SK-N-SH treated with all-trans-retinoic acid at 6 μM for 48 hours (cell line): ENCODE data around the gene OR5D18.

Experiments used
- ATAC-seq: fragments of 200-7000 bp; cut with Tn5 transposase; 3 replicates; pipeline ENCODE4 v1.9.1; 2020; ENCODE audit warnings: mild to moderate bottlenecking, moderate library complexity
- ARNTL ChIP-seq: fragments of 450-650 bp; formaldehyde crosslinking; IDR thresholded peaks from 2 replicates; pipeline ENCODE4 v1.5.0; 2020; ENCODE audit warnings: low read depth, mild to moderate bottlenecking, moderate library complexity, borderline replicate concordance
- BACH2 ChIP-seq: fragments of 250-450 bp; sonication (Bioruptor Pico); IDR thresholded peaks from 2 replicates; pipeline ENCODE4 v1.9.0; 2021; ENCODE audit warnings: mild to moderate bottlenecking, borderline replicate concordance
- GLIS3 ChIP-seq: fragments of 250-450 bp; sonication (Bioruptor Pico); IDR thresholded peaks from 2 replicates; pipeline ENCODE4 v1.5.0; 2020; ENCODE audit warnings: mild to moderate bottlenecking, moderate library complexity
- ISL1 ChIP-seq: fragments of 250-450 bp; sonication (Bioruptor Pico); IDR thresholded peaks from 2 replicates; pipeline ENCODE4 v2.1.2; 2022; ENCODE audit warnings: mild to moderate bottlenecking, moderate library complexity
- OSR1 ChIP-seq: fragments of 250-450 bp; sonication (Bioruptor Pico); IDR thresholded peaks from 2 replicates; pipeline ENCODE4 v1.8.0; 2022; ENCODE audit warnings: moderate library complexity, mild to moderate bottlenecking, inconsistent platforms
- PPARA ChIP-seq: fragments of 250-450 bp; sonication (Bioruptor Pico); IDR thresholded peaks from 2 replicates; pipeline ENCODE4 v1.5.0; 2020; ENCODE audit warnings: mild to moderate bottlenecking, borderline replicate concordance
- RARB ChIP-seq: fragments of 250-450 bp; sonication (Bioruptor Pico); IDR thresholded peaks from 2 replicates; pipeline ENCODE4 v1.8.0; 2021; ENCODE audit warnings: mild to moderate bottlenecking, moderate library complexity
- SNAI2 ChIP-seq: fragments of 250-450 bp; sonication (Bioruptor Pico); IDR thresholded peaks from 2 replicates; pipeline ENCODE4 v1.5.0; 2020; ENCODE audit warnings: mild to moderate bottlenecking, moderate library complexity
- TCF4 ChIP-seq: fragments of 250-450 bp; sonication (Bioruptor Pico); IDR thresholded peaks from 2 replicates; pipeline ENCODE4 v1.8.0; 2021; ENCODE audit warnings: mild to moderate bottlenecking, moderate library complexity, borderline replicate concordance
- ZFP3 ChIP-seq: fragments of 250-450 bp; sonication (Bioruptor Pico); IDR thresholded peaks from 2 replicates; pipeline ENCODE4 v1.5.0; 2020; ENCODE audit warnings: mild to moderate bottlenecking, moderate library complexity
- ZFP30 ChIP-seq: fragments of 450-650 bp; formaldehyde crosslinking; IDR thresholded peaks from 2 replicates; pipeline ENCODE4 v1.5.0; 2022; ENCODE audit warnings: mild to moderate bottlenecking, moderate library complexity
- ZNF70 ChIP-seq: fragments of 450-650 bp; formaldehyde crosslinking; IDR thresholded peaks from 2 replicates; pipeline ENCODE4 v1.5.0; 2020; ENCODE audit warnings: mild to moderate bottlenecking, moderate library complexity
- ZNF8 ChIP-seq: fragments of 450-650 bp; formaldehyde crosslinking; IDR thresholded peaks from 2 replicates; pipeline ENCODE4 v1.5.0; 2020; ENCODE audit warnings: mild to moderate bottlenecking, moderate library complexity
- TF ChIP-seq, protein P1 (sequence below): fragments of 250-450 bp; sonication (Bioruptor Pico); IDR thresholded peaks from 2 replicates; pipeline ENCODE4 v1.5.1; 2021; ENCODE audit warnings: mild to moderate bottlenecking, moderate library complexity
- TF ChIP-seq, protein P2 (sequence below): fragments of 250-450 bp; sonication (Bioruptor Pico); IDR thresholded peaks from 2 replicates; pipeline ENCODE4 v1.8.0; 2021; ENCODE audit warnings: low read depth, mild to moderate bottlenecking, moderate library complexity, borderline replicate concordance
- TF ChIP-seq, protein P3 (sequence below): fragments of 250-450 bp; sonication (Bioruptor Pico); IDR thresholded peaks from 2 replicates; pipeline ENCODE4 v1.5.1; 2020; ENCODE audit warnings: low read depth, mild to moderate bottlenecking, moderate library complexity
- TF ChIP-seq, protein P4 (sequence below): fragments of 250-450 bp; sonication (Bioruptor Pico); IDR thresholded peaks from 2 replicates; pipeline ENCODE4 v1.8.0; 2020; ENCODE audit warnings: mild to moderate bottlenecking, moderate library complexity, borderline replicate concordance
- TF ChIP-seq, protein P5 (sequence below): fragments of 250-450 bp; sonication (Bioruptor Pico); IDR thresholded peaks from 2 replicates; pipeline ENCODE4 v1.5.0; 2020; ENCODE audit warnings: mild to moderate bottlenecking, moderate library complexity

The OR5D18 gene

DNA sequence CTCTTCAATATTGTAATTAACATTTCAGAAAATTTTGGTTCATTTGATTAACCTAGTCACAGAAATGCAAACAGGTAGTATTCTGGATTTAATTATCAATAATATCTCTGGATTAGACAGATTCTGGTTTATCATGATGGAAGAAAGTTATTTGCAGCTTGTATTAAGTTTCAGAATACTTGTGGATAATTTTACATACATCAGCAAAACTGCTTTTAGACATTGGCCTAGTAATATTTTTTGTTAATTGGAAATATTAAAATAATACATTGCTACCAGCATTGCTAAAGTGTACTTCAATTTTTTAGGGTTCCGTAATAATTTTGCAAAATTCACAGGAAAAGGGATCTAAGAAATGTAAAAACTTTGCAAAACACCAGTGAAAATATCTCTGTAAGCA lies 27.8 kb upstream of the OR5D18 start (continued):
- TF ChIP-seq, protein P1, sequence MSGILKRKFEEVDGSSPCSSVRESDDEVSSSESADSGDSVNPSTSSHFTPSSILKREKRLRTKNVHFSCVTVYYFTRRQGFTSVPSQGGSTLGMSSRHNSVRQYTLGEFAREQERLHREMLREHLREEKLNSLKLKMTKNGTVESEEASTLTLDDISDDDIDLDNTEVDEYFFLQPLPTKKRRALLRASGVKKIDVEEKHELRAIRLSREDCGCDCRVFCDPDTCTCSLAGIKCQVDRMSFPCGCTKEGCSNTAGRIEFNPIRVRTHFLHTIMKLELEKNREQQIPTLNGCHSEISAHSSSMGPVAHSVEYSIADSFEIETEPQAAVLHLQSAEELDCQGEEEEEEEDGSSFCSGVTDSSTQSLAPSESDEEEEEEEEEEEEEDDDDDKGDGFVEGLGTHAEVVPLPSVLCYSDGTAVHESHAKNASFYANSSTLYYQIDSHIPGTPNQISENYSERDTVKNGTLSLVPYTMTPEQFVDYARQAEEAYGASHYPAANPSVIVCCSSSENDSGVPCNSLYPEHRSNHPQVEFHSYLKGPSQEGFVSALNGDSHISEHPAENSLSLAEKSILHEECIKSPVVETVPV (CRISPR knock-in tag), result no peak

DNA sequence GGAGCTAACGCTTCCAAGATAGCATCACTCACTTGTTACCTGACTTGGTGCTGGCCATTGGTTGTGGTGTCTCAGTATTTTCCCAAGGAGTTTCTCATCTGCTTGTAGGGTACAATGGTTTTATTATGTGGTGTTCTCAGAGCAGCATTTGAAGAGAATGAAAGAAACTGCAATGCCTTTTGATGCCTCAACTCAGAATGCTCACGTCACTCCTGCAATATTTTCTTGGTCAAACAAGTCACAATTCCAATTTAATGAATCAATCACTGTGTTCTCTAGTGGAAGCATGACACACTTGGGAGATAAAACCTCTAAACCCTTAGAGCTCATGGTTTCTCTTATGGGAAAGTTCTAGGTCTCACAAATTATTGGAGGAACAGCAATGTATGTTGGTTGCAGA lies 26.1 kb upstream of the OR5D18 start:
- TF ChIP-seq RARB (no peak), GLIS3 (CRISPR knock-in tag) (no peak), ZFP30 (CRISPR knock-in tag) (no peak), ARNTL (CRISPR knock-in tag) (no peak)
- TF ChIP-seq, protein P2, sequence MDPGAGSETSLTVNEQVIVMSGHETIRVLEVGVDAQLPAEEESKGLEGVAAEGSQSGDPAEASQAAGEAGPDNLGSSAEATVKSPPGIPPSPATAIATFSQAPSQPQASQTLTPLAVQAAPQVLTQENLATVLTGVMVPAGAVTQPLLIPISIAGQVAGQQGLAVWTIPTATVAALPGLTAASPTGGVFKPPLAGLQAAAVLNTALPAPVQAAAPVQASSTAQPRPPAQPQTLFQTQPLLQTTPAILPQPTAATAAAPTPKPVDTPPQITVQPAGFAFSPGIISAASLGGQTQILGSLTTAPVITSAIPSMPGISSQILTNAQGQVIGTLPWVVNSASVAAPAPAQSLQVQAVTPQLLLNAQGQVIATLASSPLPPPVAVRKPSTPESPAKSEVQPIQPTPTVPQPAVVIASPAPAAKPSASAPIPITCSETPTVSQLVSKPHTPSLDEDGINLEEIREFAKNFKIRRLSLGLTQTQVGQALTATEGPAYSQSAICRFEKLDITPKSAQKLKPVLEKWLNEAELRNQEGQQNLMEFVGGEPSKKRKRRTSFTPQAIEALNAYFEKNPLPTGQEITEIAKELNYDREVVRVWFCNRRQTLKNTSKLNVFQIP, result no peak
- TF ChIP-seq, protein P1 (CRISPR knock-in tag), result no peak

DNA sequence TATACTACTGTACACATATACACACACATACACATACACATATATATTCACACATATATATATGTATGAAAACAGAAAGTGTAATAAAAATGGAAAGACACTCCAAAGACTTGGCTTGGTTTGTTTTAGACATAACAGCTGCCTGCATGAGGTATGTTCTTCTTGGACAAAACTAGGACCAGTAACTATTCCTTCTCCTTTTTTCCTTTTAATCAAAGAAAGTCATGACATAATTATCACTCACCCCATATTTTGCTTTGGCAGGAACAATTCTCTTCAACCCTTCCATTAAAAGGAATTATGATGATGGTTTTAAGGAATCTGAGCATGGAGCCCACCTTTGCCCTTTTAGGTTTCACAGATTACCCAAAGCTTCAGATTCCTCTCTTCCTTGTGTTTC lies 24.2 kb upstream of the OR5D18 start, which contains the start of gene OR5D14:
TSS of gene OR5D14 (plus strand) at position 301 of the 400 bp plus-strand sequence. CDS start at position 301, 0 bp downstream.
- TF ChIP-seq, protein P1 (CRISPR knock-in tag), result no peak
- TF ChIP-seq, protein P3, sequence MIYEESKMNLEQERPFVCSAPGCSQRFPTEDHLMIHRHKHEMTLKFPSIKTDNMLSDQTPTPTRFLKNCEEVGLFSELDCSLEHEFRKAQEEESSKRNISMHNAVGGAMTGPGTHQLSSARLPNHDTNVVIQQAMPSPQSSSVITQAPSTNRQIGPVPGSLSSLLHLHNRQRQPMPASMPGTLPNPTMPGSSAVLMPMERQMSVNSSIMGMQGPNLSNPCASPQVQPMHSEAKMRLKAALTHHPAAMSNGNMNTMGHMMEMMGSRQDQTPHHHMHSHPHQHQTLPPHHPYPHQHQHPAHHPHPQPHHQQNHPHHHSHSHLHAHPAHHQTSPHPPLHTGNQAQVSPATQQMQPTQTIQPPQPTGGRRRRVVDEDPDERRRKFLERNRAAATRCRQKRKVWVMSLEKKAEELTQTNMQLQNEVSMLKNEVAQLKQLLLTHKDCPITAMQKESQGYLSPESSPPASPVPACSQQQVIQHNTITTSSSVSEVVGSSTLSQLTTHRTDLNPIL (CRISPR knock-in tag), result no peak
- TF ChIP-seq, protein P4, sequence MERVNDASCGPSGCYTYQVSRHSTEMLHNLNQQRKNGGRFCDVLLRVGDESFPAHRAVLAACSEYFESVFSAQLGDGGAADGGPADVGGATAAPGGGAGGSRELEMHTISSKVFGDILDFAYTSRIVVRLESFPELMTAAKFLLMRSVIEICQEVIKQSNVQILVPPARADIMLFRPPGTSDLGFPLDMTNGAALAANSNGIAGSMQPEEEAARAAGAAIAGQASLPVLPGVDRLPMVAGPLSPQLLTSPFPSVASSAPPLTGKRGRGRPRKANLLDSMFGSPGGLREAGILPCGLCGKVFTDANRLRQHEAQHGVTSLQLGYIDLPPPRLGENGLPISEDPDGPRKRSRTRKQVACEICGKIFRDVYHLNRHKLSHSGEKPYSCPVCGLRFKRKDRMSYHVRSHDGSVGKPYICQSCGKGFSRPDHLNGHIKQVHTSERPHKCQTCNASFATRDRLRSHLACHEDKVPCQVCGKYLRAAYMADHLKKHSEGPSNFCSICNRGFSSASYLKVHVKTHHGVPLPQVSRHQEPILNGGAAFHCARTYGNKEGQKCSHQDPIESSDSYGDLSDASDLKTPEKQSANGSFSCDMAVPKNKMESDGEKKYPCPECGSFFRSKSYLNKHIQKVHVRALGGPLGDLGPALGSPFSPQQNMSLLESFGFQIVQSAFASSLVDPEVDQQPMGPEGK, result no peak
- TF ChIP-seq TCF4 (no peak), ZNF8 (CRISPR knock-in tag) (no peak), RARB (no peak), ZNF70 (CRISPR knock-in tag) (no peak), ZFP3 (CRISPR knock-in tag) (no peak), ISL1 (CRISPR knock-in tag) (no peak), BACH2 (CRISPR knock-in tag) (no peak), SNAI2 (CRISPR knock-in tag) (no peak)
- ATAC-seq, result no peak

More for the DNA sequence above, 26.1 kb upstream of the OR5D18 start:
- no peak for ATAC-seq

DNA sequence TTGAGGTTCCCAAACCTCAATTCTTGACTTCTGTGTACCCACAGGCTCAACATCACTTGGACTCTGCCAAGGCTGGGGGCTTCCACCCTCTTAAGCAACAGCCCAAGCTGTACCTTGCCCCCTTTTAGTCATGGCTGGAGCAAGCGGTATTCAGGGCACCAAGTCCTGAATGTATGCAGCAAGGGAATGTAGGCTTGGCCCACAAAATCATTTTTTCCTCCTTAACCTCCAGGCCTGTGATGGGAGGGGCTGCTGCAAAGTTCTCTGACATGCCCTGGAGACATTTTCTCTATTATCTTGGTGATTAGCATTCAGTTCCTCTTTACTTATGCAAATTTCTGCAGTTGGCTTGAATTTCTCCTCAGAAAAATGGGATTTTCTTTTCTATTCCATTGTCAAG lies 13.2 kb upstream of the OR5D18 start:
- no peak for ATAC-seq
- TF ChIP-seq ARNTL (CRISPR knock-in tag) (no peak), OSR1 (CRISPR knock-in tag) (no peak), PPARA (CRISPR knock-in tag) (no peak), ZNF70 (CRISPR knock-in tag) (no peak)
- TF ChIP-seq, protein P1 (CRISPR knock-in tag), result no peak
- TF ChIP-seq, protein P5, sequence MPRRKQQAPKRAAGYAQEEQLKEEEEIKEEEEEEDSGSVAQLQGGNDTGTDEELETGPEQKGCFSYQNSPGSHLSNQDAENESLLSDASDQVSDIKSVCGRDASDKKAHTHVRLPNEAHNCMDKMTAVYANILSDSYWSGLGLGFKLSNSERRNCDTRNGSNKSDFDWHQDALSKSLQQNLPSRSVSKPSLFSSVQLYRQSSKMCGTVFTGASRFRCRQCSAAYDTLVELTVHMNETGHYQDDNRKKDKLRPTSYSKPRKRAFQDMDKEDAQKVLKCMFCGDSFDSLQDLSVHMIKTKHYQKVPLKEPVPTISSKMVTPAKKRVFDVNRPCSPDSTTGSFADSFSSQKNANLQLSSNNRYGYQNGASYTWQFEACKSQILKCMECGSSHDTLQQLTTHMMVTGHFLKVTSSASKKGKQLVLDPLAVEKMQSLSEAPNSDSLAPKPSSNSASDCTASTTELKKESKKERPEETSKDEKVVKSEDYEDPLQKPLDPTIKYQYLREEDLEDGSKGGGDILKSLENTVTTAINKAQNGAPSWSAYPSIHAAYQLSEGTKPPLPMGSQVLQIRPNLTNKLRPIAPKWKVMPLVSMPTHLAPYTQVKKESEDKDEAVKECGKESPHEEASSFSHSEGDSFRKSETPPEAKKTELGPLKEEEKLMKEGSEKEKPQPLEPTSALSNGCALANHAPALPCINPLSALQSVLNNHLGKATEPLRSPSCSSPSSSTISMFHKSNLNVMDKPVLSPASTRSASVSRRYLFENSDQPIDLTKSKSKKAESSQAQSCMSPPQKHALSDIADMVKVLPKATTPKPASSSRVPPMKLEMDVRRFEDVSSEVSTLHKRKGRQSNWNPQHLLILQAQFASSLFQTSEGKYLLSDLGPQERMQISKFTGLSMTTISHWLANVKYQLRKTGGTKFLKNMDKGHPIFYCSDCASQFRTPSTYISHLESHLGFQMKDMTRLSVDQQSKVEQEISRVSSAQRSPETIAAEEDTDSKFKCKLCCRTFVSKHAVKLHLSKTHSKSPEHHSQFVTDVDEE (CRISPR knock-in tag), result no peak
- TF ChIP-seq, protein P4, result no peak
